HUES48 (cell line): ENCODE data around the gene TBRG4.

Experiments used
- H3K27ac ChIP-seq: one replicate; pipeline ENCODE4 v1.7.0; 2013; ENCODE audit warnings: low read depth, low read length, inconsistent platforms
- H3K27me3 ChIP-seq: 2 replicates; pipeline ENCODE4 v1.6.1; 2013; ENCODE audit warnings: mild to moderate bottlenecking, low read length; ENCODE audit not compliant: control insufficient read depth, insufficient read depth
- H3K36me3 ChIP-seq: 2 replicates; pipeline ENCODE4 v1.6.1; 2013; ENCODE audit warnings: low read length; ENCODE audit not compliant: control insufficient read depth, insufficient read depth
- H3K4me1 ChIP-seq: 2 replicates; pipeline ENCODE4 v1.6.1; 2013; ENCODE audit warnings: mild to moderate bottlenecking, low read length; ENCODE audit not compliant: control insufficient read depth, insufficient read depth
- H3K4me3 ChIP-seq: 2 replicates; pipeline ENCODE4 v1.5.1; 2013; ENCODE audit warnings: mild to moderate bottlenecking, low read depth, low read length
- H3K9ac ChIP-seq: 2 replicates; pipeline ENCODE4 v1.6.1; 2013; ENCODE audit warnings: mild to moderate bottlenecking, low read depth, low read length, moderate library complexity
- H3K9me3 ChIP-seq: 2 replicates; pipeline ENCODE4 v1.6.1; 2013; ENCODE audit warnings: low read length; ENCODE audit not compliant: control insufficient read depth, insufficient read depth

TBRG4 gene

DNA sequence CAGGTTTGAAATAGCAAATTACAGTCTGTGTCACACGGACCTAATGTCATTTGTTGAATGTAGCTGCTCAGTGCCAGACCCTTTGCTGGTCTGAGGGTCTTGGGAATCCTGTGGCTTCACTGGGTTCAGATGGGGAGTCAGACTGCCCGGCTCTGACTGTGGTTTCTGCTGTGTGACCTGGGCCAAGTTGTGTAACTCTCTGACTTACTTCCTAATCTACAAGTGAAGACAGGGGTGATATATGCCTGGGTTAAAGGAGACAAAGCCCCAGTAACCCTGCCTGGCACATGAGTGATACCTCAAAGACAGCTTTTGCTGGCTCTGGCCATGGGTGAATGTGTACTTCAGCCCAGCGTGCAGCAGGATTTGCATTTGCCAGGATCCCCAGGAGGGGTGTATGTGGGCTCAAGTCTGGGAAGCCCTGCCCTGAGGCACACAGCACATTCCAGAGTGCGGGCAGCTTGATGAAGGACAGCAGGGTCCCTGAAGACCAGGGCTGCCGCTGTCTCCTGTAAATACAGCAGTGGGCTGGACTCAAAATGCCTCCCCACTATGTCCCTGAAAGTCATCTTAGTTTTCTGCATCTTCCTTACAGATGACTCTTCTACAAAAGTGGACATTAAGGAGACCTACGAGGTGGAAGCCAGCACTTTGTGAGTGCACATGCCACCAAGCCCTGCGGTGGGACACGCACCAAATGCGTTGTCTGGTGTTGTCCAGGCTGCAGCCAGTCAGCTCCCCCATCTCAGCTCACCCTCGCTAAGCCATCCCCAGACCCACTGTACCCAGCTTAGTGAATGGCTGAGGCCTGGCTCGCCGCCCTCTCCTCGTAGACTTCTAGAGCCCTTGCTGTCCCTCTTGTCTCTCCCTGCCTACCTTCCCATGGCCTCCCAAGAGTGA, 39.1 kb downstream of the TBRG4 start:
- peaks cover 41% of the 10 kb centered on the region for H3K36me3 ChIP-seq

DNA sequence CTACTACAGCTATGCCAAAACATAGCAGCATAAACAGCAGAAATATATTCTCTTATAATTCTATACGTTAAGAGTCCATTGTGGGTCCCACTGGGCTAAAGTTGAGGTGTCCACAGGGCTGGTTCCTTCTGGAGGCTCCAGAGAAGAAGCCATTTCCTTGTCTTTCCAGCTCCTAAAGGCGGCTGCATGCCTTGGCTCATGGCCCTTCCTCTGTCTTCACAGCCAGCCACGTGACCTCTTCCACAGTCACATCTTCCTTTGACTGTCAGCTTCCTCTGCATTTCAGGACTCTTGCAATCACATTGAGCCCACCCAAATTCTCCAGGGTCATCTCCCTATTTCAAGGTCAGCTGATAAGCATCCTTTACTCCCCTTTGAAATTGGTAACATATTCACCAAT, 40.0 kb downstream of the TBRG4 start:
- H3K27me3 ChIP-seq = no peaks in the 10 kb centered on the region
- H3K9ac ChIP-seq = no peak overlapping the region
- no peak overlapping the region for H3K27ac ChIP-seq
- no peak overlapping the region for H3K4me3 ChIP-seq
- no peaks in the 10 kb centered on the region; the same call in 1 of the 2 replicates for H3K4me1 ChIP-seq
- H3K36me3 ChIP-seq = peaks cover 40% of the 10 kb centered on the region
- no peaks in the 10 kb centered on the region for H3K9me3 ChIP-seq

More for the DNA sequence above, 39.1 kb downstream of the TBRG4 start:
- Histone ChIP-seq H3K27ac (no peak overlapping the region), H3K4me1 (no peaks in the 10 kb centered on the region; the same call in 1 of the 2 replicates), H3K9me3 (no peaks in the 10 kb centered on the region), H3K27me3 (no peaks in the 10 kb centered on the region), H3K4me3 (no peak overlapping the region), H3K9ac (no peak overlapping the region)

DNA sequence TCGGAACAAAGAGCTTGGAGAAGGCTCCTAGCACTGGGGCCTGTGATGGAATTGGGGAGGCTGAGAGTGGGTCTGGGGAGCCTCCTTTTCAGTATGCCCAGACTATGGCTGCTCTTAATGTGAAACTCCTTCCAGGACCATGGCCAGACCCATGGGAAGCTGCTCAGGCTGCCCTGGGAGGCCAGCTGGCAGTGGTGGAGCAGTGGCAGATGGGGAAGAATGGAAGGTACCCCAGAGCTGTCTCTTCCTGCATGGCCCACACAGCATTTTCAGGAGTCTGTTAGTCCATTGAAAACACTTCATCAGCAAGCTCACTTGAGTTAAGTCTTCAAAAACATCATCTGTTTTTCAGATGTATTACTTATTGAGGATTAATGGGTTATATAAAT, 41.2 kb downstream of the TBRG4 start:
- no peak overlapping the region for H3K9ac ChIP-seq
- no peaks in the 10 kb centered on the region for H3K9me3 ChIP-seq
- H3K36me3 ChIP-seq = peaks cover 31% of the 10 kb centered on the region
- H3K4me3 ChIP-seq = no peak overlapping the region
- H3K27ac ChIP-seq = no peak overlapping the region
- H3K4me1 ChIP-seq = no peaks in the 10 kb centered on the region; the same call in 1 of the 2 replicates
- no peaks in the 10 kb centered on the region for H3K27me3 ChIP-seq

DNA sequence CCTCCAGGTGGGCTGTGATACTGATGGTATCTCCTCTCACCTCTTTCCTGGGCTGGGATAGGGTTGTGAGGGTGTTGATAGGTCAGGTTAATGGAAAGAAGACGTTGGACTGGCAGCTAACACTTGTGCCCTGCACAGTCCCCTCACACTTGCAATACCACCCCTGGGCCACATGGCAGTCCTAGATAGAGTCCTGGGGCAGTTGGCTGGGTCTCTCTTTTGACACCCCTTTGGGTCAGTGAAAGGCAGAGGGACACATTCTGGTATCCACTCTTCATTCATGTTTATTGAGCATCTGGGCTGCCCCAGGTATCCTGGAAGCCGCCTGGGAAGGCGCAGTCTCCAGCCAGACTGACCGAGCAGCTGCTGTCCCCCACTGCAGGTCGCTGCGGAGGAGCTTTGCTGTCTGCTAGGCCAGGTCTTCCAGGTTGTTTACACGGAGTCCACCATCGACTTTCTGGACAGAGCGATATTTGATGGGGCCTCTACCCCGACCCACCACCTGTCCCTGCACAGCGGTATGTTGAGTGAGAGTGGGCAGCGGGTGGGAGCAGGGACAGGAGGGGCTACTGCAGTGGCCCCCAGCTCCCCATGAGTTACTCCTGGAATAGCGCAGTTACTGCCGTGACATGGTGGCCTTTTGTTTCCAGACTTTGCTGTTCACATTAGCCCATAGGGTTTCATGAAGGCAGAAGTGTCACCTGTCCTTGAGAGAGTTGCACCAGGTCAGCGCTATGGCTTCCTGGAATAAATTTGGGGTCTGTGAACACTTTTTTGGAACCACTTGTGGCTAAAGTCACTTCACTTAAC, 41.8 kb downstream of the TBRG4 start:
- Histone ChIP-seq H3K4me1 (no peaks in the 10 kb centered on the region; the same call in 1 of the 2 replicates), H3K9ac (no peak overlapping the region), H3K27me3 (no peaks in the 10 kb centered on the region), H3K9me3 (no peaks in the 10 kb centered on the region), H3K27ac (no peak overlapping the region), H3K36me3 (peaks cover 34% of the 10 kb centered on the region), H3K4me3 (no peak overlapping the region)

DNA sequence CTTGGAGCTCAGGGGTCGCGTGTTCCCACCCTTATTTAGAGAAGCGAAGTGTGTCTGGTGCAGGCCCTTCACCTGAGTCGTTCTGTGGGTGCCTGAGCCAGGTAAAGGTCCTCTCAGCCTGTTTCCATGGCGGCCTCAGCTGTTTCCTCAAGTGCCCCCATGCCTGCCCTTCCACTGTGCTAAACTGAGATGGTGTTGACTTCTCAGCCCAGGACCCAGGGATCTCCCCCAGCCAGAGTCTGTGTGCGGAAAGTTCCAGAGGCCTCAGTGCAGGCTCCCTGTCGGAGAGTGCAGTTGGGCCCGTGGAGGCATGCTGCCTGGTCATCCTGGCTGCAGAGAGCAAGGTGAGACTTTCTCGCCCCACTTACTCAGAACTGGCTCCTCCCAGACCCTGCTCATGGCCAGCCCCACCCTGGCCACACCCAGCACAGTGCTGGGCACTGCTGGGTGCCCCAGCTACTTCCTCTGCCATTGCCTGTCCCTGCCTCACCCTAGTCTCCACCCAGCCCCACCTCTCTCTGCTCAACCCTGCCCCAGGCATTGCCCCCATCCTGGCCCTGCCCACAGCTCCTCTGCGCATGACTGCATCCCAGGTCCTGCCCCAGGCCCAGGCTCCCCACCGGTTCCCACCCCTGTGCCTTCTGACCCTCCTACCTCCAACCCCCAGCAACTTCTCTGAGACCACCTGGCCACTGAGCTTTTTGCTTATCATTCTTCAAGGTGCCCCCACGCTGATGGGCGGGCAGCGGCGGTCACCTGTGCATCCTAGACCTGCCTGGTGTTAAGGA, 43.1 kb downstream of the TBRG4 start:
- Histone ChIP-seq H3K27ac (no peak overlapping the region), H3K36me3 (peaks cover 35% of the 10 kb centered on the region), H3K9ac (no peak overlapping the region), H3K9me3 (no peaks in the 10 kb centered on the region), H3K4me3 (no peak overlapping the region), H3K27me3 (no peaks in the 10 kb centered on the region), H3K4me1 (no peaks in the 10 kb centered on the region; the same call in 1 of the 2 replicates)

DNA sequence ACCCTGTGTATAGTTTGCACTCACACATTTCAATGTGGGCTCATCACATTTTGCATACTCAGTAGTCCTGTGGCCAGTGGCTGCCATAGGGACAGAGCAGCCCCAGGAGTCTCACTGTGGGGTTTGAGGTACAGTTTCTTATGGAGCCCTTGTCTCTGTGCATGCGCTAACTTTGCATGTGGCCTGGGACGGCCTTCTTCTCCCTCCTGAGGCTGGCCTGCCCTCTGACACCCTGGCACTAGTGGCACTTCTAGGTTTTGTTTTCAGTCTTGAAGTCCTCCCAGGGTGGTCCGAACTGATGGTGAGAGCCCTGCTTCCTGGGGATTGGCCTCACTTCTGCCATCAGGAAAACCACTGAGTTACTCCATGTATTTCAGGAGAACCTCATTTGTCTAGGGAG, 43.9 kb downstream of the TBRG4 start:
- Histone ChIP-seq H3K9ac (no peak overlapping the region), H3K4me1 (no peaks in the 10 kb centered on the region), H3K4me3 (no peak overlapping the region), H3K9me3 (no peaks in the 10 kb centered on the region), H3K27me3 (no peaks in the 10 kb centered on the region), H3K27ac (no peak overlapping the region), H3K36me3 (peaks cover 32% of the 10 kb centered on the region)

DNA sequence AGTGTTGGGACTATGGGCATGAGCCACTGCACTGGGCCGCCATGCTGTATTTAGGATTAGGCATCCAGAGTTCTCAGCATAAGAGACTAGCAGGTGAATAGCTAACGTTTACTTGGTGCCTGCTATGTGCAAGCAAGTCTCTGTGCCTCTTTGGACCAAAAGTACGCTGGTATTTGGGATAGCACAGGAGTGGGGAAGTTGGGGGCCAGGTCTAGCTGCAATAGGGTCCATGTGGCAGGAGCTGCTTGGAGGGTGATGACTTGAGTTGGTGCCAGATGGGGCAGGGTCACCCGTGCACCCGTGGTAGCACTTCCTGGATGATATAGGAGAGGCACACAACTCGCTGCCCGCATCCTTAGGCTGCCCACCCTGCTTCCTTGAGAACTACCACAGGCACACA, 45.1 kb downstream of the TBRG4 start:
- no peak overlapping the region for H3K9ac ChIP-seq
- H3K4me3 ChIP-seq = no peak overlapping the region
- H3K27me3 ChIP-seq = no peaks in the 10 kb centered on the region
- H3K4me1 ChIP-seq = no peaks in the 10 kb centered on the region
- H3K27ac ChIP-seq = no peak overlapping the region
- H3K36me3 ChIP-seq = peaks cover 32% of the 10 kb centered on the region
- H3K9me3 ChIP-seq = no peaks in the 10 kb centered on the region

DNA sequence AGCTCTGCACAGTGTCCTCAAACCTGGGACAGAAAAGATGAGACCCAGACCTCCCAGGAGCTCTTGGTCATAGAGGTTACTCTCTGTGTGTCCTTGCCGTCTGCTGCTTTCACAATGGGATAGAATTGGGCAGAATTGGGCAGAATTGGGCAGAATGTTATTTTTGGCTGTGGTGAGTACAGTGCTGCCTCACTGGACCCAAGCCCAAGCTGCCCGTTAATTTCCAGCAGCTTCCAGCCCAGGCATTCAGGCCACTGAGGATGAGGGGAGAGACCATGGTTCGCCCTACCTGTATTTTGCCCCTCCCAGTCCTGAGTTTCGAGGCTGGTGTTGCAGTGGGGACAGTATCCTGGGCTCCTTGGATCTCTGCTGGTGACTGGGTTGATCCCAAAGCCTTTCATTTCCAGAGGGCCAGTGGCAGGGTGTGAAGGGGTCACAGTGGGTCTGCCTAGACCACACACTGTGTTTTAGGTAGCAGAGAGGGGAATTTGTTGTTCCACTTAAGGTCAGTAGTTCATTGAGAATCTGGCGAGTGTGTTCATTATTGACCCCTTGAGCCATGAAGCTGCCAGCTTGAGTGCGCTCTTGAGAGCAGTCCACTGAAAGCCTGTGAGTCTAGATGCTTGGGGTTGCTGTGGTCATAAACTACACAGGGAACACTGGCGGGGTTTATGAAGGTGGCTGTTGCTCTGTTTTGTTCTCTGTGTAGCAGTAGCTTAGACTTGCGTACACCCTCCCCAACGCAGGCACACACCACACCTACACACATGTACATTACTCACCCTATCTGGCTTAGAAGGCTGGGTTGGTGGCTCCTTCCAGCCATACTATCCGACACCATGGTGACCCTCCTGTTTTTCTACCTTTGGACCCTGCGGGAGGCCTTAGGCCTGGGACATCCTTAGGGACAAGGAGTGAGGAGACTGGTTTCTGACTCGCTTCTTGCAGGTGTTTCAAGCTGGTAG, 46.2 kb downstream of the TBRG4 start:
- H3K4me1 ChIP-seq = no peaks in the 10 kb centered on the region
- H3K4me3 ChIP-seq = no peak overlapping the region
- peaks cover 31% of the 10 kb centered on the region for H3K36me3 ChIP-seq
- no peak overlapping the region for H3K27ac ChIP-seq
- H3K9ac ChIP-seq = no peak overlapping the region
- H3K27me3 ChIP-seq = no peaks in the 10 kb centered on the region
- H3K9me3 ChIP-seq = no peaks in the 10 kb centered on the region

DNA sequence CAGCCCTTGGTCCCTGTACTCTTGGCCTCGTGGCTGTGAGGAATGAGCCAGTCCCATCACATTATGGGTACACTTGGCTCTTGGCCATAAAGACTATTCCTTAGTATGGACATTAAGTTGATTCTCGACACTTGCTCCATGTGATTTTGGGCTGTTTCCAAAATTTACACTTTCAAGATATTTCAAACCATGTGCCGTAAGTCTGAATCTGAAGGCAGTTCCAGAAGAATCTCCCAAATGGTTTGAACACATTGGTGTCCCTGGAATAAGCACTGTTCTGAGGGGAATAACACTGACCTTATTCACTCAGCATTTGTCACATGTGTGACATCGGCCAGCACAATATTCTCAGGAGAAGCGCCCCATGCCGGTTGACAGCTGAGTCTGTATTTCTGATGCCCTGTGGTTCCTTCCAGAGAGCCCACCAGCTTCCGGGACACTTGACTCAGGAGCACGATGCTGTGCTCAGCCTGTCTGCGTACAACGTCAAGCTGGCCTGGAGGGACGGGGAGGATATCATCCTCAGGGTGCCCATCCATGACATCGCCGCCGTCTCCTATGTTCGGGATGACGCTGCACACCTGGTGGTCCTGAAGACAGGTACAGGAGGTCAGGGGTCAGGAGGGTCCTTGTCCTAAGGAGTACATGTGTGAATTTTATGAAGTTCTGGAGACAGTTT, 47.3 kb downstream of the TBRG4 start:
- Histone ChIP-seq H3K36me3 (peaks cover 21% of the 10 kb centered on the region), H3K9me3 (no peaks in the 10 kb centered on the region), H3K4me3 (no peak overlapping the region), H3K9ac (no peak overlapping the region), H3K27ac (no peak overlapping the region), H3K4me1 (no peaks in the 10 kb centered on the region), H3K27me3 (no peaks in the 10 kb centered on the region)
